ENCODE data around the gene TTC4.

DNA sequence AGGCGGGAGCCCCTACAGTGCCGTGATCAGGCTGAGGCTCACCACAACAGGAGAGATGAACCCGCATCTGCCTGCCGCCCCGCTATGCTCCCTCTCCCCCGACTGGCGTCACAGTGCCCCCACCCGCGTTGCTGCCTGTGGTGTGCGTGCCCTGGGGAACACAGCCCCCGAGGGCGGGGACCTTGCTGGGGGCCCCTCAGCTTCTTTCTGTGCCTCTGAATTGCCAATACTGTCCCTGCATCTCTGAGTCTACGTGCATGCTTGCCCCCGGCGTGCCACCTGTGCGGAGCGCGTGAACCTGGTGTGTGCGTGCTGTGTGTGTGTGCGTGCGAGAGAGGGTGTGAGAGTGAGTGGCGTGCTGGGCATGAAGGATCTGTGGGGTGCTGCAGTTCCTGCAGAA, 38.4 kb downstream of the TTC4 start:
- TF ChIP-seq SP1 (IDR thresholded peaks at IDR 0.05) (no peak), FOXK2 (IDR thresholded peaks at IDR 0.05) (no peak), FOXM1 (IDR thresholded peaks at IDR 0.05; ENCODE audit: borderline replicate concordance) (no peak), BHLHE40 (IDR thresholded peaks at IDR 0.05; ENCODE audit: borderline replicate concordance) (no peak)
